22Rv1 (cell line): ENCODE results near the gene KCTD12.

Experiments
- ZFX ChIP-seq: fragments of 450-650 bp; IDR thresholded peaks from 2 replicates; pipeline ENCODE4 v1.6.1; 2017; ENCODE audit warnings: antibody characterized with exemption, borderline replicate concordance
- TF ChIP-seq, protein P1 (sequence below): fragments of 450-650 bp; IDR thresholded peaks from 2 replicates; pipeline ENCODE4 v1.5.1; 2017; ENCODE audit warnings: mild to moderate bottlenecking

DNA sequence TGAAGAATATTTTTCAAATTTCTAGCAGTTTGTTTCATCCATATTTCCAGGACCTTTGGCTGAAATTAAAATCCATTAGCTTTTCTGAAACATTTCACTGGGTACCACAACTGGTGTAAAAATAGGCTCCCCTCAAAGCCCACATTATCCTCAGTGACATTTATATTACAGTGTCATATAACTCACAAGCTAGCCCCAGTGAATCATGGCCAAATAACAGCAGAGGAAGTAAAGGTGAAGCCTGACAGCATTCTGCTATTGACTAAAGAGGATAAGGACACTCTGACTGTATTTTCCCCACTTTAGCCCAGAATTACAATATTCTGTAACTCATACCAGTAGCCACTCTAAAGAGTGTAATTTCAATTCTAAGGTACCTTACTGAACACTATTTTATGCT lies 21.9 kb downstream of the KCTD12 start:
- TF ChIP-seq, protein P1, sequence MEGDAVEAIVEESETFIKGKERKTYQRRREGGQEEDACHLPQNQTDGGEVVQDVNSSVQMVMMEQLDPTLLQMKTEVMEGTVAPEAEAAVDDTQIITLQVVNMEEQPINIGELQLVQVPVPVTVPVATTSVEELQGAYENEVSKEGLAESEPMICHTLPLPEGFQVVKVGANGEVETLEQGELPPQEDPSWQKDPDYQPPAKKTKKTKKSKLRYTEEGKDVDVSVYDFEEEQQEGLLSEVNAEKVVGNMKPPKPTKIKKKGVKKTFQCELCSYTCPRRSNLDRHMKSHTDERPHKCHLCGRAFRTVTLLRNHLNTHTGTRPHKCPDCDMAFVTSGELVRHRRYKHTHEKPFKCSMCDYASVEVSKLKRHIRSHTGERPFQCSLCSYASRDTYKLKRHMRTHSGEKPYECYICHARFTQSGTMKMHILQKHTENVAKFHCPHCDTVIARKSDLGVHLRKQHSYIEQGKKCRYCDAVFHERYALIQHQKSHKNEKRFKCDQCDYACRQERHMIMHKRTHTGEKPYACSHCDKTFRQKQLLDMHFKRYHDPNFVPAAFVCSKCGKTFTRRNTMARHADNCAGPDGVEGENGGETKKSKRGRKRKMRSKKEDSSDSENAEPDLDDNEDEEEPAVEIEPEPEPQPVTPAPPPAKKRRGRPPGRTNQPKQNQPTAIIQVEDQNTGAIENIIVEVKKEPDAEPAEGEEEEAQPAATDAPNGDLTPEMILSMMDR: no peak
- no peak for TF ChIP-seq ZFX
